DOHH2 (cell line): ENCODE data around the gene FSTL4.

Experiments
- EZH2phosphoT487 ChIP-seq: fragments of 200-600 bp; sonication (generic); IDR thresholded peaks from 2 replicates; pipeline ENCODE4 v1.6.1; 2017; ENCODE audit warnings: borderline replicate concordance, mild to moderate bottlenecking, antibody characterized with exemption, low read length, moderate library complexity, mixed read lengths
- TF ChIP-seq, protein P1 (sequence below): fragments of 200-600 bp; sonication (generic); IDR thresholded peaks from one replicate; pipeline ENCODE4 v1.5.1; 2014; ENCODE audit warnings: antibody characterized with exemption, mild to moderate bottlenecking, low read depth, low read length; ENCODE audit not compliant: poor library complexity, severe bottlenecking

- TF ChIP-seq, protein P1, sequence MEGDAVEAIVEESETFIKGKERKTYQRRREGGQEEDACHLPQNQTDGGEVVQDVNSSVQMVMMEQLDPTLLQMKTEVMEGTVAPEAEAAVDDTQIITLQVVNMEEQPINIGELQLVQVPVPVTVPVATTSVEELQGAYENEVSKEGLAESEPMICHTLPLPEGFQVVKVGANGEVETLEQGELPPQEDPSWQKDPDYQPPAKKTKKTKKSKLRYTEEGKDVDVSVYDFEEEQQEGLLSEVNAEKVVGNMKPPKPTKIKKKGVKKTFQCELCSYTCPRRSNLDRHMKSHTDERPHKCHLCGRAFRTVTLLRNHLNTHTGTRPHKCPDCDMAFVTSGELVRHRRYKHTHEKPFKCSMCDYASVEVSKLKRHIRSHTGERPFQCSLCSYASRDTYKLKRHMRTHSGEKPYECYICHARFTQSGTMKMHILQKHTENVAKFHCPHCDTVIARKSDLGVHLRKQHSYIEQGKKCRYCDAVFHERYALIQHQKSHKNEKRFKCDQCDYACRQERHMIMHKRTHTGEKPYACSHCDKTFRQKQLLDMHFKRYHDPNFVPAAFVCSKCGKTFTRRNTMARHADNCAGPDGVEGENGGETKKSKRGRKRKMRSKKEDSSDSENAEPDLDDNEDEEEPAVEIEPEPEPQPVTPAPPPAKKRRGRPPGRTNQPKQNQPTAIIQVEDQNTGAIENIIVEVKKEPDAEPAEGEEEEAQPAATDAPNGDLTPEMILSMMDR = no peak
- no peak for TF ChIP-seq EZH2phosphoT487
These were observed 182.2 kb downstream of the FSTL4 start for GRCh38 chr5:133430095-133430494.
